Subcutaneous adipose tissue (tissue), 4 donors: ENCODE measurements around the gene PON2. TPM values are rescaled to one million over a fixed set of nuclear protein-coding genes. Genes with fewer than 3 reads are reported as not detected.

Source experiments
- CTCF ChIP-seq: fragments of 450-650 bp; IDR thresholded peaks from one replicate; pipeline ENCODE4 v1.5.1; 2016; ENCODE audit warnings: low read depth, mild to moderate bottlenecking, control low read depth, antibody characterized with exemption, moderate library complexity
- total RNA-seq, 4 donors: library from RNA; depleted of rRNA; stranded (reverse); fragments of >200 nt; gene quantifications; one replicate each; pipeline ENCODE4 v1.1.0, GENCODE V29; 2016

Gene PON2
- total RNA-seq, 4 donors from 2014 or later: 77.7 to 137 (median 104) TPM

GRCh38 chr7:95397381-95397780, 37.4 kb downstream of the PON2 start:
- TF ChIP-seq CTCF: no peak

- TF ChIP-seq CTCF: no peak
These were observed 38.4 kb downstream of the PON2 start, which contains the start of gene PON3 for GRCh38 chr7:95396136-95397032. Gene PON3 (minus strand): TSS chr7:95396375. CDS start chr7:95396350, 25 bp downstream.

- no peak for TF ChIP-seq CTCF
These were observed 39.1 kb downstream of the PON2 start for GRCh38 chr7:95395755-95396135.

- no peak for TF ChIP-seq CTCF
These were observed 40.5 kb downstream of the PON2 start for GRCh38 chr7:95394370-95394769.

- TF ChIP-seq CTCF: no peak
These were observed 43.1 kb downstream of the PON2 start for GRCh38 chr7:95391761-95392160.

GRCh38 chr7:95389516-95389915, 45.3 kb downstream of the PON2 start:
- TF ChIP-seq CTCF: no peak

- TF ChIP-seq CTCF: no peak
These were observed 58.0 kb downstream of the PON2 start for GRCh38 chr7:95376632-95377400.
